Measurements from ENCODE around the gene MASP1.

The MASP1 gene

GRCh38 chr3:187288855-187289605 is 2.5 kb downstream of the MASP1 start:
- no peak for DNase-seq
- TF ChIP-seq GATA1 (IDR thresholded peaks at IDR 0.05; ENCODE audit: low read depth, low read length) (no peak), POLR2A (IDR thresholded peaks at IDR 0.05; ENCODE audit: low read length) (no peak)

- no peak for DNase-seq
- TF ChIP-seq POLR2A (IDR thresholded peaks at IDR 0.05; ENCODE audit: low read length) = no peak
- TF ChIP-seq GATA1 (IDR thresholded peaks at IDR 0.05; ENCODE audit: low read depth, low read length) = no peak
These were observed 3.2 kb downstream of the MASP1 start for GRCh38 chr3:187288131-187288854.

- no peak for DNase-seq
- no peak for TF ChIP-seq GATA1 (IDR thresholded peaks at IDR 0.05; ENCODE audit: low read depth, low read length)
- no peak for TF ChIP-seq POLR2A (IDR thresholded peaks at IDR 0.05; ENCODE audit: low read length)
These were observed 4.3 kb downstream of the MASP1 start for GRCh38 chr3:187287256-187287655.

GRCh38 chr3:187286467-187287059 is 5.0 kb downstream of the MASP1 start:
- TF ChIP-seq GATA1 (IDR thresholded peaks at IDR 0.05; ENCODE audit: low read depth, low read length) (no peak), POLR2A (IDR thresholded peaks at IDR 0.05; ENCODE audit: low read length) (no peak)
- DNase-seq = no peak

- DNase-seq = no peak
- TF ChIP-seq POLR2A (IDR thresholded peaks at IDR 0.05; ENCODE audit: low read length) = no peak
- no peak for TF ChIP-seq GATA1 (IDR thresholded peaks at IDR 0.05; ENCODE audit: low read depth, low read length)
These were observed 10.3 kb downstream of the MASP1 start for GRCh38 chr3:187281191-187281714.

- no peak for TF ChIP-seq POLR2A (IDR thresholded peaks at IDR 0.05; ENCODE audit: low read length)
- TF ChIP-seq GATA1 (IDR thresholded peaks at IDR 0.05; ENCODE audit: low read depth, low read length) = no peak
- DNase-seq = no peak
These were observed 10.9 kb downstream of the MASP1 start for GRCh38 chr3:187280644-187281043.

GRCh38 chr3:187277129-187277462 is 14.4 kb downstream of the MASP1 start:
- DNase-seq = no peak
- TF ChIP-seq GATA1 (IDR thresholded peaks at IDR 0.05; ENCODE audit: low read depth, low read length) (no peak), POLR2A (IDR thresholded peaks at IDR 0.05; ENCODE audit: low read length) (no peak)

GRCh38 chr3:187276397-187277128 is 15.0 kb downstream of the MASP1 start:
- TF ChIP-seq GATA1 (IDR thresholded peaks at IDR 0.05; ENCODE audit: low read depth, low read length) = no peak
- TF ChIP-seq POLR2A (IDR thresholded peaks at IDR 0.05; ENCODE audit: low read length) = no peak
- no peak for DNase-seq

- TF ChIP-seq GATA1 (IDR thresholded peaks at IDR 0.05; ENCODE audit: low read depth, low read length) = no peak
- DNase-seq = no peak
These were observed 16.6 kb downstream of the MASP1 start for GRCh38 chr3:187274977-187275338.

GRCh38 chr3:187274315-187274976 is 17.1 kb downstream of the MASP1 start:
- no peak for TF ChIP-seq GATA1 (IDR thresholded peaks at IDR 0.05; ENCODE audit: low read depth, low read length)
- TF ChIP-seq POLR2A (IDR thresholded peaks at IDR 0.05; ENCODE audit: low read length) = no peak
- DNase-seq = no peak

GRCh38 chr3:187271582-187271981 is 20.0 kb downstream of the MASP1 start:
- no peak for DNase-seq
- TF ChIP-seq POLR2A (IDR thresholded peaks at IDR 0.05; ENCODE audit: low read length) (no peak), GATA1 (IDR thresholded peaks at IDR 0.05; ENCODE audit: low read depth, low read length) (no peak)

- TF ChIP-seq GATA1 (IDR thresholded peaks at IDR 0.05; ENCODE audit: low read depth, low read length) (no peak), POLR2A (IDR thresholded peaks at IDR 0.05; ENCODE audit: low read length) (no peak)
- no peak for DNase-seq
These were observed 22.1 kb downstream of the MASP1 start for GRCh38 chr3:187269486-187269885.

- DNase-seq = no peak
- TF ChIP-seq POLR2A (IDR thresholded peaks at IDR 0.05; ENCODE audit: low read length) (no peak), GATA1 (IDR thresholded peaks at IDR 0.05; ENCODE audit: low read depth, low read length) (no peak)
These were observed 24.2 kb downstream of the MASP1 start for GRCh38 chr3:187267306-187267705.

Data from erythroblast (primary cell).